ENCODE measurements around the gene SOX13.

DNA sequence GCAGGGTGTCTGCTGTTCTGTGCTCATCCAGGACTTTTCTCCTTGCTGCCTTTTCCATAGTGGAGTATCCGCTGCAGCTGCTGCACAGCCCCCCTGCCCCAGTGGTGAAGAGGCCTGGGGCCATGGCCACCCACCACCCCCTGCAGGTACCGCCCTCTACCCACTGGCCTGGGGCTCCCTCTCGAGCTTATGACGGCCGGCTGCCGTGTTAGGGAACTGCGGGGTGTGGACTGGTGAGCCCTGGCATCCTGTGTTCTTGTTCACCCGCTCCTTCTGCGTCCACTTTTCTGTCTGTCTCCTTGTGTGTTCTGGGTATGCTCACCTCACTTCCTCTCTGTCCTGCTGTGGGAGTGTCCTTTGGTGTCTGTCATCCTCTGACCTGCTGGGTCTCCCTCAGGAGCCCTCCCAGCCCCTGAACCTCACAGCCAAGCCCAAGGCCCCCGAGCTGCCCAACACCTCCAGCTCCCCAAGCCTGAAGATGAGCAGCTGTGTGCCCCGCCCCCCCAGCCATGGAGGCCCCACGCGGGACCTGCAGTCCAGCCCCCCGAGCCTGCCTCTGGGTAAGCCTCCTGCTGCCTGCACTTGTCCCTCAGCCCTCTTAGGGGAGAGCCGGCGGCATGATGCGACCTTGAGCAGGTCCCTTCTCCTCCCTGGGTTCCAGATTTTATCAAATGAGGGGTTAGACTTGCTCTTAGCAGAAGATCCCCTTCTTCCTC, 49.1 kb downstream of the SOX13 start:
- no peak for TF ChIP-seq NR3C1 (CRISPR knock-in tag; conservative IDR thresholded peaks at IDR 0.05; ENCODE audit: low read depth)
- TF ChIP-seq CTCF (IDR thresholded peaks at IDR 0.05) = no peak
- no peak for TF ChIP-seq USF1 (CRISPR knock-in tag; IDR thresholded peaks at IDR 0.05)
- TF ChIP-seq NR2C2 (CRISPR knock-in tag; IDR thresholded peaks at IDR 0.05) = no peak
- TF ChIP-seq CREB1 (CRISPR knock-in tag; IDR thresholded peaks at IDR 0.05) = no peak
- TF ChIP-seq, protein P1, sequence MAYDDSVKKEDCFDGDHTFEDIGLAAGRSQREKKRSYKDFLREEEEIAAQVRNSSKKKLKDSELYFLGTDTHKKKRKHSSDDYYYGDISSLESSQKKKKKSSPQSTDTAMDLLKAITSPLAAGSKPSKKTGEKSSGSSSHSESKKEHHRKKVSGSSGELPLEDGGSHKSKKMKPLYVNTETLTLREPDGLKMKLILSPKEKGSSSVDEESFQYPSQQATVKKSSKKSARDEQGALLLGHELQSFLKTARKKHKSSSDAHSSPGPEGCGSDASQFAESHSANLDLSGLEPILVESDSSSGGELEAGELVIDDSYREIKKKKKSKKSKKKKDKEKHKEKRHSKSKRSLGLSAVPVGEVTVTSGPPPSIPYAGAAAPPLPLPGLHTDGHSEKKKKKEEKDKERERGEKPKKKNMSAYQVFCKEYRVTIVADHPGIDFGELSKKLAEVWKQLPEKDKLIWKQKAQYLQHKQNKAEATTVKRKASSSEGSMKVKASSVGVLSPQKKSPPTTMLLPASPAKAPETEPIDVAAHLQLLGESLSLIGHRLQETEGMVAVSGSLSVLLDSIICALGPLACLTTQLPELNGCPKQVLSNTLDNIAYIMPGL (CRISPR knock-in tag; IDR thresholded peaks at IDR 0.05) = no peak
- TF ChIP-seq TEAD4 (CRISPR knock-in tag; IDR thresholded peaks at IDR 0.05) = no peak

Data from WTC11 (cell line).